GM21737 (cell line): Measurements from ENCODE around the gene AKAP1.

Experiments used
- ATAC-seq: cut with Tn5 transposase; IDR thresholded peaks from one replicate; pipeline ENCODE4 v1.9.1; 2021; ENCODE audit warnings: mild to moderate bottlenecking, moderate library complexity; ENCODE audit not compliant: unreplicated experiment

The AKAP1 gene

GRCh38 chr17:57158325-57158724 is 73.3 kb downstream of the AKAP1 start:
- no peak for ATAC-seq

GRCh38 chr17:57158795-57159194 is 73.7 kb downstream of the AKAP1 start:
- no peak for ATAC-seq

GRCh38 chr17:57160624-57161023 is 75.6 kb downstream of the AKAP1 start:
- no peak for ATAC-seq

- no peak for ATAC-seq
These were observed 79.8 kb downstream of the AKAP1 start for GRCh38 chr17:57164814-57165213.

GRCh38 chr17:57165754-57166153 is 80.7 kb downstream of the AKAP1 start:
- no peak for ATAC-seq

GRCh38 chr17:57166803-57167202 is 81.8 kb downstream of the AKAP1 start:
- no peak for ATAC-seq

GRCh38 chr17:57168695-57169094 is 83.6 kb downstream of the AKAP1 start:
- no peak for ATAC-seq

GRCh38 chr17:57170866-57171265 is 85.8 kb downstream of the AKAP1 start:
- ATAC-seq = no peak
